Measurements from ENCODE around the gene TSPAN9.

Gene TSPAN9

GRCh38 chr12:3321881-3322280 lies 244.7 kb downstream of the TSPAN9 start:
- no peak for TF ChIP-seq GATA3 (IDR thresholded peaks at IDR 0.05; ENCODE audit: low read depth, low read length)
- 0 out of 2 replicates have a peak, but pooled peaks have one; percentile 10 for TF ChIP-seq GATA2 (IDR thresholded peaks at IDR 0.05; ENCODE audit: low read depth, low read length)

- TF ChIP-seq GATA3 (IDR thresholded peaks at IDR 0.05; ENCODE audit: low read depth, low read length) = no peak
- TF ChIP-seq GATA2 (IDR thresholded peaks at IDR 0.05; ENCODE audit: low read depth, low read length) = no peak
Measured at GRCh38 chr12:3323002-3323685, 246.0 kb downstream of the TSPAN9 start.

- TF ChIP-seq GATA3 (IDR thresholded peaks at IDR 0.05; ENCODE audit: low read depth, low read length) = no peak
- no peak for TF ChIP-seq GATA2 (IDR thresholded peaks at IDR 0.05; ENCODE audit: low read depth, low read length)
Measured at GRCh38 chr12:3325736-3326135, 248.6 kb downstream of the TSPAN9 start.

GRCh38 chr12:3326156-3326849 lies 249.1 kb downstream of the TSPAN9 start:
- TF ChIP-seq GATA2 (IDR thresholded peaks at IDR 0.05; ENCODE audit: low read depth, low read length) = no peak

GRCh38 chr12:3326850-3327780 lies 249.9 kb downstream of the TSPAN9 start:
- TF ChIP-seq GATA3 (IDR thresholded peaks at IDR 0.05; ENCODE audit: low read depth, low read length) (no peak), GATA2 (IDR thresholded peaks at IDR 0.05; ENCODE audit: low read depth, low read length) (no peak)

- no peak for TF ChIP-seq GATA2 (IDR thresholded peaks at IDR 0.05; ENCODE audit: low read depth, low read length)
- TF ChIP-seq GATA3 (IDR thresholded peaks at IDR 0.05; ENCODE audit: low read depth, low read length) = no peak
Measured at GRCh38 chr12:3328081-3328480, 250.9 kb downstream of the TSPAN9 start.

- no peak for TF ChIP-seq GATA2 (IDR thresholded peaks at IDR 0.05; ENCODE audit: low read depth, low read length)
- TF ChIP-seq GATA3 (IDR thresholded peaks at IDR 0.05; ENCODE audit: low read depth, low read length) = no peak
Measured at GRCh38 chr12:3328571-3328970, 251.4 kb downstream of the TSPAN9 start.

- no peak for TF ChIP-seq GATA3 (IDR thresholded peaks at IDR 0.05; ENCODE audit: low read depth, low read length)
- no peak for TF ChIP-seq GATA2 (IDR thresholded peaks at IDR 0.05; ENCODE audit: low read depth, low read length)
Measured at GRCh38 chr12:3329361-3329760, 252.2 kb downstream of the TSPAN9 start.

GRCh38 chr12:3330976-3331510 lies 253.9 kb downstream of the TSPAN9 start:
- TF ChIP-seq GATA2 (IDR thresholded peaks at IDR 0.05; ENCODE audit: low read depth, low read length) (no peak), GATA3 (IDR thresholded peaks at IDR 0.05; ENCODE audit: low read depth, low read length) (no peak)

- TF ChIP-seq GATA3 (IDR thresholded peaks at IDR 0.05; ENCODE audit: low read depth, low read length) (no peak), GATA2 (IDR thresholded peaks at IDR 0.05; ENCODE audit: low read depth, low read length) (no peak)
Measured at GRCh38 chr12:3332188-3332587, 255.0 kb downstream of the TSPAN9 start.

- TF ChIP-seq GATA2 (IDR thresholded peaks at IDR 0.05; ENCODE audit: low read depth, low read length) = no peak
Measured at GRCh38 chr12:3333583-3333982, 256.4 kb downstream of the TSPAN9 start.

GRCh38 chr12:3333991-3334391 lies 256.8 kb downstream of the TSPAN9 start:
- TF ChIP-seq GATA2 (IDR thresholded peaks at IDR 0.05; ENCODE audit: low read depth, low read length) (no peak), GATA3 (IDR thresholded peaks at IDR 0.05; ENCODE audit: low read depth, low read length) (no peak)

- no peak for TF ChIP-seq GATA2 (IDR thresholded peaks at IDR 0.05; ENCODE audit: low read depth, low read length)
- no peak for TF ChIP-seq GATA3 (IDR thresholded peaks at IDR 0.05; ENCODE audit: low read depth, low read length)
Measured at GRCh38 chr12:3335078-3335487, 257.9 kb downstream of the TSPAN9 start.

All from SH-SY5Y (cell line).